H1 (cell line): ENCODE measurements around the gene SEMA6A. TPM values are rescaled to one million over a fixed set of nuclear protein-coding genes. Genes with fewer than 3 reads are reported as not detected.

Experiments
- CTCF ChIA-PET: fragments of 300-600 bp; sonication (Branson Sonifier 250); formaldehyde crosslinking; loops from one replicate; lab custom pipeline; 2021; ENCODE audit not compliant: partially characterized antibody; lab: Charles Lee
- POLR2A ChIA-PET: fragments of 300-600 bp; sonication (Branson Sonifier 250); formaldehyde crosslinking; loops from one replicate; lab custom pipeline; 2021; ENCODE audit warnings: inconsistent platforms; ENCODE audit not compliant: partially characterized antibody; lab: Charles Lee
- DNase-seq, 2 experiments: peaks; one replicate each; pipeline versions ENCODE4 v3.0.0 to v3.0.0-alpha.2; 2010 to 2022; ENCODE audit warnings: low spot score in 2 of 2, low read depth in 1 of 2, mixed read lengths in 1 of 2
- FAIRE-seq: peaks from 2 replicates; lab custom pipeline; 2011; peaks lifted over from hg19 to GRCh38; lab: Jason Lieb, UNC
- H2AFZ ChIP-seq: 2 replicates; pipeline ENCODE4 v1.8.1; 2012; ENCODE audit warnings: low read length, inconsistent platforms
- H2AK5ac ChIP-seq: 2 replicates; pipeline ENCODE4 v1.6.1; 2013; ENCODE audit warnings: low read depth, low read length
- H2BK120ac ChIP-seq: replicated peaks from 2 replicates; pipeline ENCODE3; 2013; ENCODE audit warnings: low read depth, low read length, inconsistent platforms
- H2BK12ac ChIP-seq: 2 replicates; pipeline ENCODE4 v1.6.1; 2013; ENCODE audit warnings: low read depth, low read length
- H2BK15ac ChIP-seq: 2 replicates; pipeline ENCODE4 v1.6.1; 2013; ENCODE audit warnings: low read length
- H2BK20ac ChIP-seq: 2 replicates; pipeline ENCODE4 v1.6.1; 2013; ENCODE audit warnings: low read length
- H2BK5ac ChIP-seq: 2 replicates; pipeline ENCODE4 v1.6.1; 2013; ENCODE audit warnings: low read depth, low read length
- H3K14ac ChIP-seq: 2 replicates; pipeline ENCODE4 v1.6.1; 2013; ENCODE audit warnings: inconsistent platforms; ENCODE audit not compliant: insufficient read length
- H3K18ac ChIP-seq: 2 replicates; pipeline ENCODE4 v1.6.1; 2013; ENCODE audit warnings: low read length; ENCODE audit errors: extremely low read depth
- H3K23ac ChIP-seq: 2 replicates; pipeline ENCODE4 v1.6.1; 2013; ENCODE audit warnings: inconsistent platforms; ENCODE audit not compliant: insufficient read length
- H3K23me2 ChIP-seq: 2 replicates; pipeline ENCODE4 v1.6.1; 2013; ENCODE audit warnings: low read depth, low read length
- H3K27ac ChIP-seq: 2 replicates; pipeline ENCODE4 v1.6.1; 2011; ENCODE audit warnings: low read depth, low read length, inconsistent platforms
- H3K27me3 ChIP-seq, 4 experiments: replicated peaks in 1 of 4; 1 replicate in 1 of 4; 2 replicates in 3 of 4; pipeline versions ENCODE4 v1.6.1 to v1.8.1; 2011 to 2013; ENCODE audit warnings: low read length in 3 of 4, mild to moderate bottlenecking in 3 of 4, inconsistent platforms in 2 of 4, mixed read lengths in 2 of 4, moderate library complexity in 1 of 4; ENCODE audit not compliant: control insufficient read depth in 3 of 4, insufficient read depth in 3 of 4; ENCODE audit errors: extremely low read depth in 1 of 4
- H3K36me3 ChIP-seq, 4 experiments: 2 replicates each; pipeline versions ENCODE4 v1.6.1 to v1.8.1; 2011 to 2013; ENCODE audit warnings: mild to moderate bottlenecking in 4 of 4, low read length in 3 of 4, moderate library complexity in 2 of 4, control low read depth in 1 of 4, inconsistent platforms in 1 of 4; ENCODE audit not compliant: insufficient read depth in 4 of 4, control insufficient read depth in 2 of 4
- H3K4ac ChIP-seq: replicated peaks from 2 replicates; pipeline ENCODE3; 2013; ENCODE audit warnings: low read length, low read depth, mixed read lengths, inconsistent platforms; ENCODE audit not compliant: insufficient read length
- H3K4me1 ChIP-seq, 4 experiments: replicated peaks in 1 of 4; 1 replicate in 1 of 4; 2 replicates in 3 of 4; pipeline versions ENCODE4 v1.6.1 to v1.8.1; 2011 to 2013; ENCODE audit warnings: low read length in 3 of 4, inconsistent platforms in 2 of 4, mixed read lengths in 1 of 4; ENCODE audit not compliant: insufficient read depth in 4 of 4, control insufficient read depth in 3 of 4
- H3K4me2 ChIP-seq, 2 experiments: 2 replicates each; pipeline versions ENCODE4 v1.6.1 to v1.8.1; 2011 to 2013; ENCODE audit warnings: low read depth in 2 of 2, low read length in 2 of 2, control low read depth in 1 of 2, inconsistent platforms in 1 of 2, mild to moderate bottlenecking in 1 of 2; ENCODE audit not compliant: insufficient read depth in 1 of 2
- H3K4me3 ChIP-seq, 4 experiments: fragments of 200-600, 300-600 bp in 1 of 4; sonication (generic), shearing (Covaris generic), sonication (Bioruptor Twin) in 1 of 4; 2 replicates each; pipeline versions ENCODE4 v1.5.1 to v1.8.1; 2011 to 2016; ENCODE audit warnings: low read length in 4 of 4, low read depth in 3 of 4, control low read depth in 2 of 4, inconsistent platforms in 2 of 4, mild to moderate bottlenecking in 2 of 4, mixed read lengths in 1 of 4, moderate library complexity in 1 of 4; ENCODE audit not compliant: insufficient read depth in 2 of 4; ENCODE audit errors: extremely low read depth in 1 of 4
- H3K56ac ChIP-seq: replicated peaks from 2 replicates; pipeline ENCODE3; 2013; ENCODE audit warnings: low read depth, mild to moderate bottlenecking, mixed read lengths, low read length, inconsistent platforms; ENCODE audit not compliant: insufficient read length
- H3K79me1 ChIP-seq: 2 replicates; pipeline ENCODE4 v1.6.1; 2013; ENCODE audit warnings: low read depth, low read length, control low read depth
- H3K79me2 ChIP-seq, 2 experiments: 2 replicates each; pipeline versions ENCODE4 v1.6.1 to v1.8.1; 2012 to 2013; ENCODE audit warnings: low read length in 2 of 2, mild to moderate bottlenecking in 2 of 2, inconsistent platforms in 1 of 2; ENCODE audit not compliant: insufficient read depth in 2 of 2, control insufficient read depth in 1 of 2
- H3K9ac ChIP-seq, 4 experiments: replicated peaks in 1 of 4; 1 replicate in 1 of 4; 2 replicates in 3 of 4; pipeline versions ENCODE4 v1.6.1 to v1.8.1; 2011 to 2013; ENCODE audit warnings: low read depth in 3 of 4, low read length in 3 of 4, control low read depth in 2 of 4, mild to moderate bottlenecking in 2 of 4, moderate library complexity in 2 of 4, inconsistent platforms in 1 of 4; ENCODE audit errors: extremely low read depth in 1 of 4
- H3K9me3 ChIP-seq, 2 experiments: 2 replicates each; pipeline versions ENCODE4 v1.6.1 to v1.8.1; 2012 to 2013; ENCODE audit warnings: mild to moderate bottlenecking in 2 of 2, moderate library complexity in 2 of 2, control low read depth in 1 of 2, inconsistent platforms in 1 of 2, low read depth in 1 of 2, low read length in 1 of 2, mixed read lengths in 1 of 2; ENCODE audit not compliant: insufficient read depth in 2 of 2
- H4K20me1 ChIP-seq, 2 experiments: replicated peaks in 1 of 2; 2 replicates each; pipeline versions ENCODE3 to v1.8.1; 2011 to 2013; ENCODE audit warnings: inconsistent platforms in 2 of 2, low read length in 2 of 2, mild to moderate bottlenecking in 1 of 2; ENCODE audit not compliant: insufficient read depth in 2 of 2, control insufficient read depth in 1 of 2
- H4K5ac ChIP-seq: 2 replicates; pipeline ENCODE4 v1.6.1; 2013; ENCODE audit warnings: low read length, low read depth, mixed read lengths, inconsistent platforms; ENCODE audit not compliant: insufficient read length
- H4K8ac ChIP-seq: 2 replicates; pipeline ENCODE4 v1.8.0; 2013; ENCODE audit warnings: mild to moderate bottlenecking, moderate library complexity, low read length, inconsistent platforms; ENCODE audit not compliant: insufficient read depth; ENCODE audit errors: extremely low read depth
- H4K91ac ChIP-seq: replicated peaks from 2 replicates; pipeline ENCODE3; 2013; ENCODE audit warnings: low read length, mixed read lengths, inconsistent platforms; ENCODE audit not compliant: insufficient read length
- CBX5 ChIP-seq: fragments of 300-800, 300-1000 bp; sonication (generic); IDR thresholded peaks from 2 replicates; pipeline ENCODE4 v1.7.1; 2016; ENCODE audit warnings: antibody characterized with exemption, low read length, low read depth
- EZH2 ChIP-seq: fragments of 200-600 bp; sonication (generic); IDR thresholded peaks from 2 replicates; pipeline ENCODE4 v1.7.1; 2012; ENCODE audit warnings: low read depth, mild to moderate bottlenecking, moderate library complexity, low read length, inconsistent platforms; ENCODE audit not compliant: severe bottlenecking
- GABPA ChIP-seq: IDR thresholded peaks from 2 replicates; pipeline ENCODE4 v1.6.1; 2011; ENCODE audit warnings: mild to moderate bottlenecking, low read length, moderate library complexity, borderline replicate concordance; ENCODE audit not compliant: insufficient read depth
- POLR2A ChIP-seq, 2 experiments: IDR thresholded peaks; 1 replicate in 1 of 2; 2 replicates in 1 of 2; pipeline ENCODE4 v1.6.1; 2011; ENCODE audit warnings: low read depth in 2 of 2, low read length in 2 of 2, mild to moderate bottlenecking in 2 of 2; ENCODE audit errors: control extremely low read depth in 1 of 2
- RFX5 ChIP-seq: IDR thresholded peaks from 2 replicates; pipeline ENCODE4 v1.6.1; 2011; ENCODE audit warnings: low read depth, low read length, improper control_type of control experiment, borderline replicate concordance
- TAF7 ChIP-seq: optimal IDR thresholded peaks from 2 replicates; pipeline ENCODE3; 2011; ENCODE audit warnings: low read depth, mild to moderate bottlenecking, inconsistent platforms, low read length, moderate library complexity, borderline replicate concordance
- TBP ChIP-seq: IDR thresholded peaks from 2 replicates; pipeline ENCODE4 v1.6.1; 2011; ENCODE audit warnings: low read depth, low read length, improper control_type of control experiment
- WGBS, 2 experiments: shearing (Covaris generic) in 1 of 2; methylation state at CpG; one replicate each; pipeline versions ENCODE4 v1.1.6 to v1.1.7; 2013 to 2015; ENCODE audit warnings: low lambda C conversion rate in 2 of 2, mixed read lengths in 2 of 2, inconsistent platforms in 1 of 2, low coverage in 1 of 2, missing lambda C conversion rate in 1 of 2; ENCODE audit not compliant: insufficient replicate concordance in 2 of 2, insufficient coverage in 1 of 2, insufficient read length in 1 of 2; ENCODE audit errors: extremely low coverage in 1 of 2, missing lambda C conversion rate in 1 of 2; 5-methylcytosine and 5-hydroxymethylcytosine counted together
- polyA plus RNA-seq, 7 experiments: library from polyadenylated mRNA; depleted of rRNA in 3 of 7; stranded (reverse) in 5 of 7; unstranded in 2 of 7; fragments of >200 nt in 5 of 7; fragments of 200-250 nt in 2 of 7; gene quantifications; 1 replicate in 5 of 7; 2 replicates in 1 of 7; 4 replicates in 1 of 7; pipeline versions ENCODE4 v1.2.1 to v1.2.3, GENCODE V29; 2011 to 2013; ENCODE audit warnings: missing spikeins in 2 of 7, mixed read lengths in 2 of 7
- total RNA-seq: library from RNA; stranded (reverse); fragmentation: NEBNext Ultra II Directional; extraction: Animal tissue kit (Norgen Biotek cat#: 25700); gene quantifications from 2 replicates; pipeline ENCODE4 v1.2.1, GENCODE V29; 2021
- TF ChIP-seq, protein P1 (sequence below): IDR thresholded peaks from 2 replicates; pipeline ENCODE4 v1.6.1; 2012; ENCODE audit warnings: inconsistent platforms

SEMA6A gene
- total and polyA plus RNA-seq, 2 of the 8 experiments (the other 6 are each of a cell fraction or from before 2014, with no cell fraction given), result 78.3 to 277 TPM

DNA sequence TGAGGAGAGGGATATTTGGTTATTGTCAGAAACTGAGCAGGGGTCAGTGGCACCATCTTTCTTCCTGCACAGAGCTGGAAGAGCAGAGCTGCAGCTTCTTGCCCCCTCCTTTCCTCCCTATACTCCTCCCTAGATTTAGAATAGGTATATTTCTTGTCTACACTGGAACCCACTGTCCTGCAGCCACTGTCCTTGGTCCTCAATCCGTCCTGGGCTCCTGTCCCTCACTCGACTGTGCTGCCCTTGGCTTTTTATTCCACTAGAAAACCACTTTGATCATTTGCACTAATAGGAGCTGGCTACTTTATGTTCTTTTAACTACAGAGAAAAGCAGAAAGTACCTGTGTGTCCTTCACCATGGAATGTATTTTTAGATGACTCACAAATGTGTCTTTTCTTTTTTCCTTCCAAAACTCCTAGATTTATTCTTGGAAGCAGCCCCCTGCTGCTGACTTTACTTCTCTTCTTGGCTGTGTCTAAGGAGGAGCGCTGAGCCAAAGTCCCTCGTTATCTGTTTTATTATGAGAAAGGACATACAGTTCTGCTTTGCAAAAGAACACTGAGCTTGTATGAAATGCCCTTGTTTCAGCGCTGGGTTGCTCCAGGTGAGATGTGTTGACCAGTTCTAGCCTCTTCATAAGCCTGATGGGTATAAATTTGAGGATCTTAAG lies 150.9 kb downstream of the SEMA6A start:
- Histone ChIP-seq H3K36me3 (no peaks in the 10 kb centered on the region), H2BK120ac (no peak overlapping the region), H3K56ac (no peak overlapping the region), H3K4me2 (no peak overlapping the region), H3K4me1 (no peaks in the 10 kb centered on the region), H3K4ac (no peak overlapping the region), H2AK5ac (no peak overlapping the region), H4K5ac (no peak overlapping the region), H2BK15ac (no peak overlapping the region), H3K4me3 (no peak overlapping the region), H4K20me1 (no peaks in the 10 kb centered on the region), H3K18ac (no peak overlapping the region), H2AFZ (no peak overlapping the region), H3K27ac (no peak overlapping the region), H2BK20ac (no peak overlapping the region), H3K23me2 (no peaks in the 10 kb centered on the region), H3K23ac (no peak overlapping the region), H4K91ac (no peak overlapping the region), H3K79me1 (no peaks in the 10 kb centered on the region; the same call in 1 of the 2 replicates), H3K27me3 (no peaks in the 10 kb centered on the region), H2BK12ac (no peak overlapping the region), H3K9ac (no peak overlapping the region), H4K8ac (no peak overlapping the region), H3K14ac (no peak overlapping the region), H3K9me3 (no peaks in the 10 kb centered on the region), H2BK5ac (no peak overlapping the region), H3K79me2 (no peaks in the 10 kb centered on the region)
- TF ChIP-seq, protein P1, sequence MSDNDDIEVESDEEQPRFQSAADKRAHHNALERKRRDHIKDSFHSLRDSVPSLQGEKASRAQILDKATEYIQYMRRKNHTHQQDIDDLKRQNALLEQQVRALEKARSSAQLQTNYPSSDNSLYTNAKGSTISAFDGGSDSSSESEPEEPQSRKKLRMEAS, result no peak
- TF ChIP-seq CBX5, result no peak
- TF ChIP-seq RFX5, result no peak
- TF ChIP-seq TAF7, result no peak
- no peak for TF ChIP-seq POLR2A (IDR thresholded peaks at IDR 0.05; ENCODE audit: control extremely low read depth in 1 of 2, low read depth in 2 of 2, low read length in 2 of 2)
- no peak for TF ChIP-seq EZH2
- TF ChIP-seq GABPA, result no peak
- no peak for TF ChIP-seq TBP
- DNase-seq (no peak), FAIRE-seq (no peak)
- WGBS, 2 experiments, result 91% methylated on average over 5 of the region's 5 CpGs; no CpG with 5 or more reads in 1 of the 2 experiments
- POLR2A ChIA-PET, result interaction anchor here (1.2 kb wide), 1 partner anchor 10 kb away, joined by 3 read pairs; no protein-coding TSS in a partner anchor
- CTCF ChIA-PET, result interaction anchor here (0.6 to 0.9 kb wide), 2 partner anchors 18 kb away, joined by 3 read pairs; no protein-coding TSS in a partner anchor
